OCI-LY1 (cell line): ENCODE data around the gene MPP4.

Experiments
- H2AFZ ChIP-seq: fragments of 200-600 bp; sonication (generic), shearing (Covaris generic); 2 replicates; pipeline ENCODE4 v1.6.0; 2014; ENCODE audit warnings: antibody characterized with exemption, mild to moderate bottlenecking, low read length
- H3F3A ChIP-seq: fragments of 200-600 bp; sonication (generic), shearing (Covaris generic); 2 replicates; pipeline ENCODE4 v1.6.0; 2014; ENCODE audit warnings: mild to moderate bottlenecking, antibody characterized with exemption, low read length, moderate library complexity; ENCODE audit not compliant: insufficient read depth
- H3K27ac ChIP-seq: fragments of 200-600 bp; sonication (generic); 2 replicates; pipeline ENCODE4 v1.5.1; 2014; ENCODE audit warnings: low read length, mixed run types, mild to moderate bottlenecking, low read depth; ENCODE audit not compliant: poor library complexity, severe bottlenecking
- H3K27me3 ChIP-seq: fragments of 200-600 bp; sonication (generic); 2 replicates; pipeline ENCODE4 v1.6.0; 2014; ENCODE audit warnings: antibody characterized with exemption, mild to moderate bottlenecking, low read length, moderate library complexity; ENCODE audit not compliant: insufficient read depth
- H3K36me3 ChIP-seq: fragments of 200-600 bp; sonication (generic); 2 replicates; pipeline ENCODE4 v1.6.1; 2014; ENCODE audit warnings: mild to moderate bottlenecking, antibody characterized with exemption, low read length, moderate library complexity, mixed read lengths; ENCODE audit not compliant: insufficient read depth
- H3K4me1 ChIP-seq: fragments of 200-600 bp; sonication (generic); 2 replicates; pipeline ENCODE4 v1.5.1; 2014; ENCODE audit warnings: mild to moderate bottlenecking, low read length, moderate library complexity; ENCODE audit not compliant: insufficient read depth, severe bottlenecking
- H3K4me2 ChIP-seq: fragments of 200-600 bp; sonication (generic), shearing (Covaris generic); 2 replicates; pipeline ENCODE4 v1.6.1; 2014; ENCODE audit warnings: low read length
- H3K4me3 ChIP-seq: fragments of 200-600 bp; sonication (generic); 2 replicates; pipeline ENCODE4 v1.5.1; 2014; ENCODE audit warnings: low read length, low read depth, mild to moderate bottlenecking, mixed read lengths; ENCODE audit not compliant: poor library complexity, severe bottlenecking
- H3K79me2 ChIP-seq: fragments of 200-600 bp; shearing (Covaris generic); 2 replicates; pipeline ENCODE4 v1.6.1; 2016; ENCODE audit warnings: mixed run types, low read length, mixed read lengths; ENCODE audit not compliant: insufficient read depth
- H3K9ac ChIP-seq: fragments of 200-600 bp; sonication (generic), shearing (Covaris generic); 2 replicates; pipeline ENCODE4 v1.6.1; 2014; ENCODE audit warnings: mild to moderate bottlenecking, low read length, mixed read lengths
- H3K9me2 ChIP-seq: fragments of 200-600 bp; sonication (generic), shearing (Covaris generic); 2 replicates; pipeline ENCODE4 v1.6.1; 2014; ENCODE audit warnings: low read depth, mild to moderate bottlenecking, low read length, mixed read lengths
- H3K9me3 ChIP-seq: fragments of 200-600 bp; shearing (Covaris generic); 2 replicates; pipeline ENCODE4 v1.6.1; 2014; ENCODE audit warnings: low read length, mixed read lengths
- H4K20me1 ChIP-seq: fragments of 200-600 bp; sonication (generic), shearing (Covaris generic); 2 replicates; pipeline ENCODE4 v1.6.0; 2016; ENCODE audit warnings: mild to moderate bottlenecking, low read length; ENCODE audit not compliant: insufficient read depth
- EZH2 ChIP-seq: fragments of 200-600 bp; sonication (generic), shearing (Covaris generic); IDR thresholded peaks from 2 replicates; pipeline ENCODE4 v1.8.0; 2017; ENCODE audit warnings: borderline replicate concordance, mixed run types, mild to moderate bottlenecking, antibody characterized with exemption, low read length, moderate library complexity, mixed read lengths
- TF ChIP-seq, protein P1 (sequence below): fragments of 200-600 bp; sonication (generic), shearing (Covaris generic); IDR thresholded peaks from 2 replicates; pipeline ENCODE4 v1.5.1; 2017; ENCODE audit warnings: mild to moderate bottlenecking, antibody characterized with exemption, low read length, moderate library complexity, mixed read lengths

The MPP4 gene

DNA sequence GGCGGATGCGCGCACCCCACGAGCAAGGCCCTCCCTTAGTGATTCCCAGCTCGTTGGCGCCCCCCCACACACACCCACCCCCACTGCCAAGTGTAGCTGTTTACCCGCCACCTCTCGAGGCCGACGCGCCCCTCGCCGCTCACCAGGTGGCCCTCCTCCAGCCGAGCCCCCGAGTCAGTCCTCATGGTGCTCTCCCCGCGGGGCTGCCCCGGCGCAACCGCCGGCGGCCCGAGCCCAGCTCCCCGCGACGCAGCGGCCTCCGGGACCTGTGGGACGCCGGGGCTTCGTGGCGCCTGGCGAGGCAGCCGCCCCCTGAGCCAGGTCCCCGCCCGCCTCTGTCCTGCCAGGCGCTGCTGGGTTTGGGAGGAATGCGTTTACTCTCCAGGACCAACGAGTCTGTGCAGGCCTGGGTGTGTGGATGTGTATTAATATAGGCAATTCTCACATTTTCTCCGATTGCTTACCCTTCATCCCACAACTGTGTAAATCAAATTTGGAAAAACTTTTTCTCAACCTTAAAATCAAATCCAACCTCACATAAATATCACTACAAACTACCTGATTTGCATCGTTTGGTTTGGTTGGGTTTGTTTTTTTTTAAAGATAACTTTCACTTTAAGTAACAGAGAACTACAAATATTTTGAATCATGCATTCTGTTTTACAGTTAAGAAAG lies 55.1 kb downstream of the MPP4 start, which contains the start of gene TMEM237:
TMEM237 (minus strand) TSS at position 288 of the 675 bp plus-strand sequence; CDS start at position 185, 103 bp downstream.
- Histone ChIP-seq H3K27me3 (no peaks in the 10 kb centered on the region), H3K9ac (peak within 1 kb of the TSS; percentile 46), H3K4me3 (peak within 1 kb of the TSS; percentile 73), H3K4me2 (peak within 1 kb of the TSS; percentile 64), H4K20me1 (no peaks in the 10 kb centered on the region), H3K4me1 (peaks cover 14% of the 10 kb centered on the region), H3K79me2 (no peaks in the 10 kb centered on the region), H3K9me3 (no peaks in the 10 kb centered on the region), H3K36me3 (no peaks in the 10 kb centered on the region), H3K27ac (no peak within 1 kb of the TSS), H2AFZ (peak within 1 kb of the TSS; percentile 43), H3K9me2 (no peaks in the 10 kb centered on the region), H3F3A (no peaks in the 10 kb centered on the region)
- TF ChIP-seq, protein P1, sequence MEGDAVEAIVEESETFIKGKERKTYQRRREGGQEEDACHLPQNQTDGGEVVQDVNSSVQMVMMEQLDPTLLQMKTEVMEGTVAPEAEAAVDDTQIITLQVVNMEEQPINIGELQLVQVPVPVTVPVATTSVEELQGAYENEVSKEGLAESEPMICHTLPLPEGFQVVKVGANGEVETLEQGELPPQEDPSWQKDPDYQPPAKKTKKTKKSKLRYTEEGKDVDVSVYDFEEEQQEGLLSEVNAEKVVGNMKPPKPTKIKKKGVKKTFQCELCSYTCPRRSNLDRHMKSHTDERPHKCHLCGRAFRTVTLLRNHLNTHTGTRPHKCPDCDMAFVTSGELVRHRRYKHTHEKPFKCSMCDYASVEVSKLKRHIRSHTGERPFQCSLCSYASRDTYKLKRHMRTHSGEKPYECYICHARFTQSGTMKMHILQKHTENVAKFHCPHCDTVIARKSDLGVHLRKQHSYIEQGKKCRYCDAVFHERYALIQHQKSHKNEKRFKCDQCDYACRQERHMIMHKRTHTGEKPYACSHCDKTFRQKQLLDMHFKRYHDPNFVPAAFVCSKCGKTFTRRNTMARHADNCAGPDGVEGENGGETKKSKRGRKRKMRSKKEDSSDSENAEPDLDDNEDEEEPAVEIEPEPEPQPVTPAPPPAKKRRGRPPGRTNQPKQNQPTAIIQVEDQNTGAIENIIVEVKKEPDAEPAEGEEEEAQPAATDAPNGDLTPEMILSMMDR = no peak
- no peak for TF ChIP-seq EZH2

- Histone ChIP-seq H3K27ac (no peak overlapping the region), H3K9me2 (no peaks in the 10 kb centered on the region), H3F3A (no peaks in the 10 kb centered on the region), H4K20me1 (no peaks in the 10 kb centered on the region), H3K36me3 (no peaks in the 10 kb centered on the region), H3K9me3 (no peaks in the 10 kb centered on the region), H3K4me2 (peak overlapping the region; percentile 64), H3K4me1 (peaks cover 14% of the 10 kb centered on the region), H2AFZ (peak overlapping the region; percentile 43), H3K27me3 (no peaks in the 10 kb centered on the region), H3K4me3 (peak overlapping the region; percentile 73), H3K79me2 (no peaks in the 10 kb centered on the region), H3K9ac (peak overlapping the region; percentile 46)
- TF ChIP-seq EZH2 = no peak
- TF ChIP-seq, protein P1 = no peak
Observed at GRCh38 chr2:201642579-201643215, 55.7 kb downstream of the MPP4 start.

GRCh38 chr2:201642086-201642578 lies 56.3 kb downstream of the MPP4 start:
- Histone ChIP-seq H3K36me3 (no peaks in the 10 kb centered on the region), H4K20me1 (no peaks in the 10 kb centered on the region), H3K9me3 (no peaks in the 10 kb centered on the region), H3K9me2 (no peaks in the 10 kb centered on the region), H2AFZ (peak overlapping the region; percentile 11; the same call in 1 of the 2 replicates), H3K4me3 (peak overlapping the region; percentile 73), H3K27ac (no peak overlapping the region), H3K4me2 (peak overlapping the region; percentile 64), H3F3A (no peaks in the 10 kb centered on the region), H3K4me1 (peaks cover 14% of the 10 kb centered on the region), H3K27me3 (no peaks in the 10 kb centered on the region), H3K9ac (peak overlapping the region; percentile 46), H3K79me2 (no peaks in the 10 kb centered on the region)
- TF ChIP-seq, protein P1 = no peak
- no peak for TF ChIP-seq EZH2
